Body of pancreas (tissue), 4 donors: ENCODE data around the gene LRRK1. TPM values are rescaled to one million over a fixed set of nuclear protein-coding genes. Genes with fewer than 3 reads are reported as not detected.

Experiments used
- ATAC-seq: fragments of 150-250 bp; one replicate; pipeline ENCODE4 v1.9.1; 2016
- DNase-seq, 4 donors: peaks; one replicate each; pipeline ENCODE4 v3.0.0-alpha.2; 2019
- H3K27ac ChIP-seq, 4 donors: fragments of 200-600 bp; sonication (generic); 1 replicate in 3 of 4; 2 replicates in 1 of 4; pipeline versions ENCODE4 v1.5.1 to v1.6.1; 2016 to 2019; ENCODE audit warnings: mild to moderate bottlenecking in 1 of 4, mixed read lengths in 1 of 4, moderate library complexity in 1 of 4
- H3K27me3 ChIP-seq, 2 donors: fragments of 200-600 bp; sonication (generic); one replicate each; pipeline ENCODE4 v1.6.0; 2016; ENCODE audit warnings: mild to moderate bottlenecking in 1 of 2
- H3K36me3 ChIP-seq, 2 donors: fragments of 200-600 bp; sonication (generic); replicated peaks in 1 of 2; 2 replicates each; pipeline ENCODE4 v1.5.1; 2016; ENCODE audit warnings: low read depth in 2 of 2; ENCODE audit not compliant: insufficient read depth in 1 of 2
- H3K4me1 ChIP-seq: fragments of 200-600 bp; sonication (generic); one replicate; pipeline ENCODE4 v1.6.0; 2016
- H3K4me3 ChIP-seq, 2 donors: fragments of 200-600 bp; sonication (generic); 1 replicate in 1 of 2; 2 replicates in 1 of 2; pipeline ENCODE4 v1.5.1; 2016 to 2019
- H3K9me3 ChIP-seq, 3 donors: fragments of 200-600 bp; sonication (generic); 1 replicate in 2 of 3; 2 replicates in 1 of 3; pipeline ENCODE4 v1.5.1; 2016
- CTCF ChIP-seq, 7 experiments: fragments of 450-650 bp in 4 of 7; fragments of 200-600 bp in 3 of 7; sonication (generic) in 3 of 7; IDR thresholded peaks; one replicate each; pipeline ENCODE4 v1.5.1; 2016 to 2019; ENCODE audit warnings: antibody characterized with exemption in 7 of 7
- POLR2A ChIP-seq, 3 donors: fragments of 450-650 bp; IDR thresholded peaks; one replicate each; pipeline ENCODE4 v1.6.1; 2016; ENCODE audit warnings: antibody characterized with exemption in 3 of 3, mild to moderate bottlenecking in 2 of 3
- WGBS, 2 donors: methylation state at CpG; one replicate each; pipeline ENCODE4 v1.1.5; 2017; 5-methylcytosine and 5-hydroxymethylcytosine counted together
- intact Hi-C: fragments of 100-400 bp; cut with DNase I; formaldehyde crosslinking; loops from one replicate; pipeline ENCODE4 v1.15.1; 2023
- total RNA-seq, 2 donors: library from RNA; depleted of rRNA; stranded (reverse); fragments of >200 nt; gene quantifications; one replicate each; pipeline ENCODE4 v1.1.0, GENCODE V29; 2016

The LRRK1 gene
- total RNA-seq, 2 donors from 2014 or later: 12.2 to 14.0 TPM

DNA sequence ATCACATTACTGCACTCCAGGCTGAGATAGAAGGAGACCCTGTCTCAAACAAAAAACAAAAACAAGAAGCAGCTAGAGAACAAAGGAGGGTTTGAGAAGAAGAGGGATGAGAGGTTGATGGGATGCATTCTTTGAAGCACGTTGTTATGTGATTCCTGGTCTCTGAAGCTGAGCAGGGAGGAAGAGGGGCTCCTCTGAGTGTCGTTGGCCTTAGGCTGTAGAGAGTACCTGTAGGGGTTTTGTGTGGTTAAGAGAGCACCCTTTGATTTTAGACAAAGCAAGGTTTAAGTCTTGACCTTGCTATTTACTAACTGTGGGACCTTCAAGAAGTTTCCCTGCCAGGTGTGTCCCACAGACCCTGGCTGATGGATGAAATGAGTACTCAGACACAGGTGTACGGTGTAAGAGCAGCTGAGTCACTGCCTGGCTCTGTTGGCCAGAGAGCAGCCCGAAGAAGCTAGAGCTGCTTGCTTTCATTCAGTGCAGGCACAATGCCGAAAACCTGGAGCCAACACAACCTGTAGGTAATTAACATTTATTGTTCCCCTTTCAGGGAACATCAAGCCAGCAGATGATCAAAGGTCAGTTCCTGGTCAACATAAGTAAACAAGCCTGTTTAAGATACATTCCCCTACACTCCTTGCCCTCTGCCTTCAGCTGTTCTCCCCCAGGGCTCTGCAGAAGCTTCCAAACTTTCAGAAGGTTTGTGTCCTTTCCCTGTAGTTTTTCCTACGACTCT, 67.2 kb downstream of the LRRK1 start:
- DNase-seq (peak in 3 of 4 donors; percentile 26 to 45 (median 45)), ATAC-seq (peak; percentile 42)
- intact Hi-C loops: no loop called here
- Histone ChIP-seq H3K9me3 (no peaks in the 10 kb centered on the region), H3K36me3 (peaks cover 0 to 2% of the 10 kb centered on the region in 2 donors), H3K27me3 (no peaks in the 10 kb centered on the region), H3K27ac (peak overlapping the region in 1 of 4 donors; percentile 27), H3K4me1 (peaks cover 20% of the 10 kb centered on the region), H3K4me3 (no peak overlapping the region)
- TF ChIP-seq POLR2A (IDR thresholded peaks at IDR 0.05) (no peak), CTCF (IDR thresholded peaks at IDR 0.05) (no peak)
- 33 to 38% methylated on average over 6 of the region's 6 CpGs for WGBS, 2 donors

GRCh38 chr15:100987143-100987542, 68.0 kb downstream of the LRRK1 start:
- H3K4me3 ChIP-seq: no peak overlapping the region
- WGBS, 2 donors: 53 to 76% methylated on average over 4 of the region's 4 CpGs
- no peaks in the 10 kb centered on the region for H3K27me3 ChIP-seq

GRCh38 chr15:100988297-100988696, 69.1 kb downstream of the LRRK1 start:
- no peak overlapping the region for H3K4me3 ChIP-seq
- 95% methylated on average over 5 of the region's 5 CpGs for WGBS, 2 donors
- H3K36me3 ChIP-seq: peaks cover 0 to 2% of the 10 kb centered on the region in 2 donors
- intact Hi-C loops: no loop called here
- TF ChIP-seq POLR2A (IDR thresholded peaks at IDR 0.05): no peak
- TF ChIP-seq CTCF (IDR thresholded peaks at IDR 0.05): no peak
- H3K27ac ChIP-seq: no peak overlapping the region
- no peaks in the 10 kb centered on the region for H3K27me3 ChIP-seq
- DNase-seq (no peak), ATAC-seq (no peak)
- H3K4me1 ChIP-seq: peaks cover 20% of the 10 kb centered on the region
- no peaks in the 10 kb centered on the region for H3K9me3 ChIP-seq

More at GRCh38 chr15:100987143-100987542, 68.0 kb downstream of the LRRK1 start:
- Histone ChIP-seq H3K27ac (peak overlapping the region in 1 of 4 donors; percentile 27), H3K9me3 (no peaks in the 10 kb centered on the region), H3K4me1 (peaks cover 20% of the 10 kb centered on the region), H3K36me3 (peaks cover 0 to 2% of the 10 kb centered on the region in 2 donors)
- intact Hi-C loops: no loop called here
- DNase-seq: no peak
- ATAC-seq: no peak
- TF ChIP-seq POLR2A (IDR thresholded peaks at IDR 0.05) (no peak), CTCF (IDR thresholded peaks at IDR 0.05) (no peak)

DNA sequence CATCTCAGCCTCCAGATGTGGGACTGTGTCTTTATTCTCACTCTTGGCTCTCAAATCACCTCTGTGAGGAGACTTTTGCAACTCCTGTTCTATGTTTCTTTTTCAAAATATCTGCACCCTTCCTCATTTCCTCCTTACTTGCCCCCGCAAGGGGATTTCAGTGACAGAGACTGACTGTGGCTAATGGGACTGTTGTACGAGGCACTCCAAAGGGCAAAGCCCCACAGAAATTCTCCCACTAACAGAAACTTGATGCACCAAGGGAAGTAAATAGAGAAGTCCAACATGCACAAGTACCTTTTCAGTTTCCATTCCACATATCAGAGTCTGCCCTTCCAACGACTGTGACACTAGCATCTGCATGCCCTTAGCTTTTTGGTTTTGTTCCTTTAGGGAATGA, 69.7 kb downstream of the LRRK1 start:
- peaks cover 20% of the 10 kb centered on the region for H3K4me1 ChIP-seq
- no peak for TF ChIP-seq CTCF (IDR thresholded peaks at IDR 0.05)
- no peak for TF ChIP-seq POLR2A (IDR thresholded peaks at IDR 0.05)
- no peak for ATAC-seq
- H3K27me3 ChIP-seq: no peaks in the 10 kb centered on the region
- 79 to 92% methylated on average over 3 of the region's 3 CpGs for WGBS, 2 donors
- H3K4me3 ChIP-seq: no peak overlapping the region
- DNase-seq: no peak
- intact Hi-C loops: no loop called here
- H3K36me3 ChIP-seq: peaks cover 0 to 2% of the 10 kb centered on the region in 2 donors
- H3K9me3 ChIP-seq: no peaks in the 10 kb centered on the region
- H3K27ac ChIP-seq: no peak overlapping the region
